WTC11 (cell line): ENCODE measurements around the gene ALOXE3. TPM values are rescaled to one million over a fixed set of nuclear protein-coding genes. Genes with fewer than 3 reads are reported as not detected.

ENCODE experiments used
- ATAC-seq: fragments of 200-7000 bp; cut with Tn5 transposase; 2 replicates; pipeline ENCODE4 v1.10.0; 2021; ENCODE audit warnings: mild to moderate bottlenecking, moderate library complexity
- CTCF ChIA-PET: fragments of 300-600 bp; sonication (Branson Sonifier 250); formaldehyde crosslinking; loops from one replicate; lab custom pipeline; 2021; ENCODE audit warnings: antibody characterized with exemption; lab: Charles Lee
- POLR2A ChIA-PET: fragments of 350-600 bp; sonication (Branson Sonifier 250); formaldehyde crosslinking; loops from one replicate; lab custom pipeline; 2021; ENCODE audit warnings: antibody characterized with exemption; lab: Charles Lee
- DNase-seq: peaks from one replicate; pipeline ENCODE4 v3.0.0; 2021; ENCODE audit warnings: low spot score
- H3K27ac Mint-ChIP-seq: 2 replicates; pipeline ENCODE4 v1.8.0; 2021; ENCODE audit warnings: mixed read lengths
- H3K27me3 Mint-ChIP-seq: 2 replicates; pipeline ENCODE4 v1.8.0; 2021; ENCODE audit warnings: low read depth, mild to moderate bottlenecking, moderate library complexity, mixed read lengths
- H3K36me3 Mint-ChIP-seq: 2 replicates; pipeline ENCODE4 v1.8.0; 2021; ENCODE audit warnings: mixed read lengths
- H3K4me1 Mint-ChIP-seq: 2 replicates; pipeline ENCODE4 v1.8.0; 2022; ENCODE audit warnings: mixed read lengths
- H3K4me3 Mint-ChIP-seq: 2 replicates; pipeline ENCODE4 v1.8.0; 2021; ENCODE audit warnings: mild to moderate bottlenecking, moderate library complexity, mixed read lengths
- H3K9me3 Mint-ChIP-seq: 2 replicates; pipeline ENCODE4 v1.8.0; 2021; ENCODE audit warnings: mixed read lengths
- ARID4B ChIP-seq: sonication (generic); formaldehyde crosslinking; IDR thresholded peaks from 2 replicates; pipeline ENCODE4 v1.8.0; 2023; ENCODE audit warnings: missing genetic modification reagents, mild to moderate bottlenecking, borderline replicate concordance
- E2F5 ChIP-seq: sonication (generic); formaldehyde crosslinking; IDR thresholded peaks from 2 replicates; pipeline ENCODE4 v1.8.1; 2022; ENCODE audit warnings: mild to moderate bottlenecking, moderate library complexity, missing genetic modification reagents
- EMX1 ChIP-seq: fragments of 250-450 bp; sonication (Bioruptor Pico); IDR thresholded peaks from 2 replicates; pipeline ENCODE4 v1.8.0; 2021; ENCODE audit warnings: mild to moderate bottlenecking
- FOXP1 ChIP-seq: sonication (generic); formaldehyde crosslinking; IDR thresholded peaks from 2 replicates; pipeline ENCODE4 v1.8.0; 2022; ENCODE audit warnings: missing genetic modification reagents, mild to moderate bottlenecking, moderate library complexity, borderline replicate concordance
- GABPB1 ChIP-seq: sonication (generic); formaldehyde crosslinking; IDR thresholded peaks from 2 replicates; pipeline ENCODE4 v1.8.1; 2023; ENCODE audit warnings: mild to moderate bottlenecking, missing genetic modification reagents
- GRHL2 ChIP-seq: fragments of 250-450 bp; sonication (Bioruptor Pico); IDR thresholded peaks from 2 replicates; pipeline ENCODE4 v1.8.0; 2022; ENCODE audit warnings: mild to moderate bottlenecking, moderate library complexity; ENCODE audit not compliant: insufficient replicate concordance, severe bottlenecking
- HMGXB4 ChIP-seq: sonication (generic); formaldehyde crosslinking; IDR thresholded peaks from 2 replicates; pipeline ENCODE4 v1.8.1; 2023; ENCODE audit warnings: mild to moderate bottlenecking, moderate library complexity, missing genetic modification reagents
- JUN ChIP-seq: sonication (generic); formaldehyde crosslinking; IDR thresholded peaks from 2 replicates; pipeline ENCODE4 v1.8.0; 2023; ENCODE audit warnings: mild to moderate bottlenecking, missing genetic modification reagents
- MLX ChIP-seq: sonication (generic); formaldehyde crosslinking; IDR thresholded peaks from 2 replicates; pipeline ENCODE4 v1.8.1; 2023; ENCODE audit warnings: mild to moderate bottlenecking, missing genetic modification reagents, moderate library complexity
- NR1H2 ChIP-seq: sonication (generic); formaldehyde crosslinking; IDR thresholded peaks from 2 replicates; pipeline ENCODE4 v1.9.0; 2021; ENCODE audit warnings: mild to moderate bottlenecking, moderate library complexity, missing genetic modification reagents
- NR3C1 ChIP-seq: sonication (generic); formaldehyde crosslinking; conservative IDR thresholded peaks from 2 replicates; pipeline ENCODE4 v1.8.1; 2023; ENCODE audit warnings: low read depth, mild to moderate bottlenecking, missing genetic modification reagents
- OVOL2 ChIP-seq: fragments of 250-450 bp; sonication (Bioruptor Pico); IDR thresholded peaks from 2 replicates; pipeline ENCODE4 v1.9.0; 2021; ENCODE audit warnings: mild to moderate bottlenecking, borderline replicate concordance
- PRDM15 ChIP-seq: sonication (generic); formaldehyde crosslinking; IDR thresholded peaks from 2 replicates; pipeline ENCODE4 v1.8.0; 2022; ENCODE audit warnings: missing genetic modification reagents
- PRRX2 ChIP-seq: fragments of 250-450 bp; sonication (Bioruptor Pico); IDR thresholded peaks from 2 replicates; pipeline ENCODE4 v1.8.0; 2021; ENCODE audit warnings: mild to moderate bottlenecking
- RORB ChIP-seq: fragments of 250-450 bp; sonication (Bioruptor Pico); IDR thresholded peaks from 2 replicates; pipeline ENCODE4 v1.9.0; 2021; ENCODE audit warnings: mild to moderate bottlenecking
- TP53 ChIP-seq: sonication (generic); formaldehyde crosslinking; IDR thresholded peaks from 2 replicates; pipeline ENCODE4 v1.8.1; 2023; ENCODE audit warnings: mild to moderate bottlenecking, missing genetic modification reagents
- USF1 ChIP-seq: sonication (generic); formaldehyde crosslinking; IDR thresholded peaks from 2 replicates; pipeline ENCODE4 v1.8.0; 2022; ENCODE audit warnings: mild to moderate bottlenecking, missing genetic modification reagents
- ZNF219 ChIP-seq: sonication (generic); formaldehyde crosslinking; IDR thresholded peaks from 2 replicates; pipeline ENCODE4 v1.8.0; 2023; ENCODE audit warnings: missing genetic modification reagents, mild to moderate bottlenecking, borderline replicate concordance
- ZNF317 ChIP-seq: sonication (generic); formaldehyde crosslinking; IDR thresholded peaks from 2 replicates; pipeline ENCODE4 v1.8.1; 2023; ENCODE audit warnings: low read depth, mild to moderate bottlenecking, moderate library complexity, missing genetic modification reagents, borderline replicate concordance
- ZNF416 ChIP-seq: fragments of 250-450 bp; sonication (Bioruptor Pico); IDR thresholded peaks from 2 replicates; pipeline ENCODE4 v1.9.0; 2021; ENCODE audit warnings: mild to moderate bottlenecking, inconsistent platforms
- ZNF671 ChIP-seq: fragments of 250-450 bp; sonication (Bioruptor Pico); IDR thresholded peaks from 2 replicates; pipeline ENCODE4 v1.8.0; 2021; ENCODE audit warnings: mild to moderate bottlenecking
- total RNA-seq: library from RNA; stranded (reverse); gene quantifications from 3 replicates; pipeline ENCODE4 v1.2.3, GENCODE V29; 2021

The ALOXE3 gene
- total RNA-seq, 1 experiment from 2014 or later: 0.81 TPM

- Mint-ChIP-seq H3K36me3 (peaks cover 2% of the 10 kb centered on the region; the same call in 1 of the 2 replicates), H3K27me3 (peaks cover 78% of the 10 kb centered on the region), H3K27ac (no peak overlapping the region), H3K4me3 (peak overlapping the region; percentile 87), H3K4me1 (peaks cover 11% of the 10 kb centered on the region), H3K9me3 (no peaks in the 10 kb centered on the region)
- ChIA-PET CTCF (interaction anchor here (0.8 to 13.0 kb wide), 13 partner anchors 9 to 143 kb away, joined by 3 to 380 read pairs (median 3); partner anchors contain the start of gene ALOXE3), POLR2A (no interaction called here)
- TF ChIP-seq USF1 (no peak), ZNF317 (no peak), TP53 (no peak), PRDM15 (CRISPR knock-in tag) (no peak), JUN (CRISPR knock-in tag) (no peak)
- DNase-seq (peak; percentile 54), ATAC-seq (peak; percentile 5; the same call in 1 of the 2 replicates)
Measured at GRCh38 chr17:8080799-8081219, 37.5 kb downstream of the ALOXE3 start.

- Mint-ChIP-seq H3K9me3 (no peaks in the 10 kb centered on the region), H3K27me3 (peaks cover 83% of the 10 kb centered on the region), H3K4me1 (peaks cover 11% of the 10 kb centered on the region), H3K4me3 (peak overlapping the region; percentile 87), H3K36me3 (peaks cover 2% of the 10 kb centered on the region; the same call in 1 of the 2 replicates), H3K27ac (no peak overlapping the region)
- POLR2A ChIA-PET: no interaction called here
- DNase-seq (peak; percentile 33), ATAC-seq (peak; percentile 50)
- CTCF ChIA-PET: interaction anchor here (0.8 to 13.0 kb wide), 15 partner anchors 8 to 143 kb away, joined by 3 to 380 read pairs (median 4); partner anchors contain the start of genes ALOX12B and ALOXE3
- TF ChIP-seq MLX: no peak
- TF ChIP-seq E2F5: no peak
- no peak for TF ChIP-seq RORB (CRISPR knock-in tag)
- TF ChIP-seq USF1: 0 out of 2 replicates have a peak, but pooled peaks have one; percentile 25
- TF ChIP-seq ZNF219 (CRISPR knock-in tag): no peak
- no peak for TF ChIP-seq PRRX2 (CRISPR knock-in tag)
- TF ChIP-seq ARID4B (CRISPR knock-in tag): no peak
- TF ChIP-seq EMX1 (CRISPR knock-in tag): no peak
- TF ChIP-seq ZNF671 (CRISPR knock-in tag): no peak
- TF ChIP-seq ZNF416 (CRISPR knock-in tag): no peak
- TF ChIP-seq GRHL2 (CRISPR knock-in tag): no peak
- TF ChIP-seq GABPB1 (CRISPR knock-in tag): no peak
- no peak; the same call in 1 of the 2 replicates for TF ChIP-seq HMGXB4 (CRISPR knock-in tag)
- TF ChIP-seq NR3C1 (CRISPR knock-in tag): no peak
- 0 out of 2 replicates have a peak, but pooled peaks have one; percentile 7 for TF ChIP-seq FOXP1 (CRISPR knock-in tag)
- no peak for TF ChIP-seq NR1H2 (CRISPR knock-in tag)
- no peak for TF ChIP-seq OVOL2 (CRISPR knock-in tag)
Measured at GRCh38 chr17:8080208-8080798, 38.0 kb downstream of the ALOXE3 start.
